ENCODE measurements around the gene UBE2E3.

DNA sequence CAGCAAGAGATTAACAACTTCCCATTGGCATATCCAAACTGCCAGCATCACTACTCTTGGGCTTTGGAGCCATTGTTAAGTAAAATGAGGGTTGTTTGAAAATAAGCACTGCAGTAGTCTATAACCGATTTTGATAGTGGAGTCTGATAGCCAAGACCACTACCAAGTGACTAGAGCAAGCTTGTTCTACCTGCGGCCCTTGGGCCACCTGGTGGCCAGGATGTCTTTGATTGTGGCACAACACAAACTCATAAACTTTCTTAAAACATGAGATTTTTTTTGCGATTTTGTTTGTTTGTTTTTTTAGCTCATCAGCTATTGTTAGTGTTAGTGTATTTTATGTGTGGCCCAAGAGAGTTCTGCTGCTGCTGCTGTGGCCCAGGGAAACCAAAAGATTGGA, 11.0 kb downstream of the UBE2E3 start:
- TF ChIP-seq ESRRA (CRISPR knock-in tag; IDR thresholded peaks at IDR 0.05; ENCODE audit: borderline replicate concordance) = no peak
- TF ChIP-seq, protein P1, sequence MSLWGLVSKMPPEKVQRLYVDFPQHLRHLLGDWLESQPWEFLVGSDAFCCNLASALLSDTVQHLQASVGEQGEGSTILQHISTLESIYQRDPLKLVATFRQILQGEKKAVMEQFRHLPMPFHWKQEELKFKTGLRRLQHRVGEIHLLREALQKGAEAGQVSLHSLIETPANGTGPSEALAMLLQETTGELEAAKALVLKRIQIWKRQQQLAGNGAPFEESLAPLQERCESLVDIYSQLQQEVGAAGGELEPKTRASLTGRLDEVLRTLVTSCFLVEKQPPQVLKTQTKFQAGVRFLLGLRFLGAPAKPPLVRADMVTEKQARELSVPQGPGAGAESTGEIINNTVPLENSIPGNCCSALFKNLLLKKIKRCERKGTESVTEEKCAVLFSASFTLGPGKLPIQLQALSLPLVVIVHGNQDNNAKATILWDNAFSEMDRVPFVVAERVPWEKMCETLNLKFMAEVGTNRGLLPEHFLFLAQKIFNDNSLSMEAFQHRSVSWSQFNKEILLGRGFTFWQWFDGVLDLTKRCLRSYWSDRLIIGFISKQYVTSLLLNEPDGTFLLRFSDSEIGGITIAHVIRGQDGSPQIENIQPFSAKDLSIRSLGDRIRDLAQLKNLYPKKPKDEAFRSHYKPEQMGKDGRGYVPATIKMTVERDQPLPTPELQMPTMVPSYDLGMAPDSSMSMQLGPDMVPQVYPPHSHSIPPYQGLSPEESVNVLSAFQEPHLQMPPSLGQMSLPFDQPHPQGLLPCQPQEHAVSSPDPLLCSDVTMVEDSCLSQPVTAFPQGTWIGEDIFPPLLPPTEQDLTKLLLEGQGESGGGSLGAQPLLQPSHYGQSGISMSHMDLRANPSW (CRISPR knock-in tag; conservative IDR thresholded peaks at IDR 0.05; ENCODE audit: low read depth) = no peak
- no peak for TF ChIP-seq NFYB (CRISPR knock-in tag; conservative IDR thresholded peaks at IDR 0.05; ENCODE audit: low read depth)
- TF ChIP-seq SP1 (CRISPR knock-in tag; conservative IDR thresholded peaks at IDR 0.05) = no peak
- TF ChIP-seq, protein P2, sequence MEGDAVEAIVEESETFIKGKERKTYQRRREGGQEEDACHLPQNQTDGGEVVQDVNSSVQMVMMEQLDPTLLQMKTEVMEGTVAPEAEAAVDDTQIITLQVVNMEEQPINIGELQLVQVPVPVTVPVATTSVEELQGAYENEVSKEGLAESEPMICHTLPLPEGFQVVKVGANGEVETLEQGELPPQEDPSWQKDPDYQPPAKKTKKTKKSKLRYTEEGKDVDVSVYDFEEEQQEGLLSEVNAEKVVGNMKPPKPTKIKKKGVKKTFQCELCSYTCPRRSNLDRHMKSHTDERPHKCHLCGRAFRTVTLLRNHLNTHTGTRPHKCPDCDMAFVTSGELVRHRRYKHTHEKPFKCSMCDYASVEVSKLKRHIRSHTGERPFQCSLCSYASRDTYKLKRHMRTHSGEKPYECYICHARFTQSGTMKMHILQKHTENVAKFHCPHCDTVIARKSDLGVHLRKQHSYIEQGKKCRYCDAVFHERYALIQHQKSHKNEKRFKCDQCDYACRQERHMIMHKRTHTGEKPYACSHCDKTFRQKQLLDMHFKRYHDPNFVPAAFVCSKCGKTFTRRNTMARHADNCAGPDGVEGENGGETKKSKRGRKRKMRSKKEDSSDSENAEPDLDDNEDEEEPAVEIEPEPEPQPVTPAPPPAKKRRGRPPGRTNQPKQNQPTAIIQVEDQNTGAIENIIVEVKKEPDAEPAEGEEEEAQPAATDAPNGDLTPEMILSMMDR (IDR thresholded peaks at IDR 0.05) = no peak
- TF ChIP-seq TCF7 (CRISPR knock-in tag; IDR thresholded peaks at IDR 0.05; ENCODE audit: low read depth) = no peak
- TF ChIP-seq, protein P3, sequence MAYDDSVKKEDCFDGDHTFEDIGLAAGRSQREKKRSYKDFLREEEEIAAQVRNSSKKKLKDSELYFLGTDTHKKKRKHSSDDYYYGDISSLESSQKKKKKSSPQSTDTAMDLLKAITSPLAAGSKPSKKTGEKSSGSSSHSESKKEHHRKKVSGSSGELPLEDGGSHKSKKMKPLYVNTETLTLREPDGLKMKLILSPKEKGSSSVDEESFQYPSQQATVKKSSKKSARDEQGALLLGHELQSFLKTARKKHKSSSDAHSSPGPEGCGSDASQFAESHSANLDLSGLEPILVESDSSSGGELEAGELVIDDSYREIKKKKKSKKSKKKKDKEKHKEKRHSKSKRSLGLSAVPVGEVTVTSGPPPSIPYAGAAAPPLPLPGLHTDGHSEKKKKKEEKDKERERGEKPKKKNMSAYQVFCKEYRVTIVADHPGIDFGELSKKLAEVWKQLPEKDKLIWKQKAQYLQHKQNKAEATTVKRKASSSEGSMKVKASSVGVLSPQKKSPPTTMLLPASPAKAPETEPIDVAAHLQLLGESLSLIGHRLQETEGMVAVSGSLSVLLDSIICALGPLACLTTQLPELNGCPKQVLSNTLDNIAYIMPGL (CRISPR knock-in tag; IDR thresholded peaks at IDR 0.05) = no peak
- no peak for TF ChIP-seq KAT7 (CRISPR knock-in tag; IDR thresholded peaks at IDR 0.05; ENCODE audit: borderline replicate concordance)
- TF ChIP-seq JUN (CRISPR knock-in tag; IDR thresholded peaks at IDR 0.05) = no peak
- TF ChIP-seq, protein P4, sequence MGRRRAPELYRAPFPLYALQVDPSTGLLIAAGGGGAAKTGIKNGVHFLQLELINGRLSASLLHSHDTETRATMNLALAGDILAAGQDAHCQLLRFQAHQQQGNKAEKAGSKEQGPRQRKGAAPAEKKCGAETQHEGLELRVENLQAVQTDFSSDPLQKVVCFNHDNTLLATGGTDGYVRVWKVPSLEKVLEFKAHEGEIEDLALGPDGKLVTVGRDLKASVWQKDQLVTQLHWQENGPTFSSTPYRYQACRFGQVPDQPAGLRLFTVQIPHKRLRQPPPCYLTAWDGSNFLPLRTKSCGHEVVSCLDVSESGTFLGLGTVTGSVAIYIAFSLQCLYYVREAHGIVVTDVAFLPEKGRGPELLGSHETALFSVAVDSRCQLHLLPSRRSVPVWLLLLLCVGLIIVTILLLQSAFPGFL (CRISPR knock-in tag; IDR thresholded peaks at IDR 0.05; ENCODE audit: borderline replicate concordance) = no peak
- TF ChIP-seq, protein P5, sequence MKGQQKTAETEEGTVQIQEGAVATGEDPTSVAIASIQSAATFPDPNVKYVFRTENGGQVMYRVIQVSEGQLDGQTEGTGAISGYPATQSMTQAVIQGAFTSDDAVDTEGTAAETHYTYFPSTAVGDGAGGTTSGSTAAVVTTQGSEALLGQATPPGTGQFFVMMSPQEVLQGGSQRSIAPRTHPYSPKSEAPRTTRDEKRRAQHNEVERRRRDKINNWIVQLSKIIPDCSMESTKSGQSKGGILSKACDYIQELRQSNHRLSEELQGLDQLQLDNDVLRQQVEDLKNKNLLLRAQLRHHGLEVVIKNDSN (CRISPR knock-in tag; IDR thresholded peaks at IDR 0.05) = no peak
- TF ChIP-seq TEAD1 (CRISPR knock-in tag; IDR thresholded peaks at IDR 0.05) = no peak
